Naive thymus-derived CD4-positive, alpha-beta T cell (primary cell): ENCODE measurements around the gene RERE. TPM values are rescaled to one million over a fixed set of nuclear protein-coding genes. Genes with fewer than 3 reads are reported as not detected.
"Not testable (repeated sequence)": the region's sequence is repeated elsewhere in the genome, so short reads cannot be mapped to it uniquely, and the experiment has no call there.

Experiments
- ATAC-seq: fragments of 150-1000 bp; cut with Tn5 transposase; 2 replicates; pipeline ENCODE4 v1.10.0; 2021; ENCODE audit warnings: mild to moderate bottlenecking, moderate library complexity
- CTCF ChIA-PET: fragments of 350-600 bp; sonication (Branson Sonifier 250); formaldehyde crosslinking; loops from one replicate; lab custom pipeline; 2021; ENCODE audit warnings: antibody characterized with exemption; lab: Charles Lee
- POLR2A ChIA-PET: fragments of 350-600 bp; sonication (Branson Sonifier 250); formaldehyde crosslinking; loops from one replicate; lab custom pipeline; 2021; ENCODE audit warnings: antibody characterized with exemption, inconsistent platforms; lab: Charles Lee
- DNase-seq, 9 donors: peaks; one replicate each; pipeline versions ENCODE4 v3.0.0 to v3.0.0-alpha.2; 2020 to 2022; ENCODE audit warnings: mixed read lengths in 1 of 9
- H3K27ac ChIP-seq: one replicate; pipeline ENCODE4 v1.7.0; 2013; ENCODE audit warnings: mild to moderate bottlenecking, low read depth, low read length, moderate library complexity
- H3K27me3 ChIP-seq, 2 donors: one replicate each; pipeline ENCODE4 v1.7.0; 2013; ENCODE audit warnings: low read length in 2 of 2, mild to moderate bottlenecking in 2 of 2, moderate library complexity in 2 of 2; ENCODE audit not compliant: control insufficient read depth in 2 of 2, insufficient read depth in 2 of 2
- H3K36me3 ChIP-seq, 3 experiments: 1 replicate in 2 of 3; 2 replicates in 1 of 3; pipeline ENCODE4 v1.7.0; 2013; ENCODE audit warnings: low read length in 3 of 3, mild to moderate bottlenecking in 3 of 3, moderate library complexity in 1 of 3; ENCODE audit not compliant: insufficient read depth in 3 of 3, control insufficient read depth in 2 of 3
- H3K4me1 ChIP-seq, 2 donors: one replicate each; pipeline ENCODE4 v1.7.0; 2013; ENCODE audit warnings: low read length in 2 of 2, mild to moderate bottlenecking in 2 of 2, moderate library complexity in 1 of 2; ENCODE audit not compliant: control insufficient read depth in 2 of 2, insufficient read depth in 2 of 2
- H3K4me3 ChIP-seq: 2 replicates; pipeline ENCODE4 v1.7.0; 2013; ENCODE audit warnings: mild to moderate bottlenecking, low read length
- H3K9me3 ChIP-seq, 3 experiments: 1 replicate in 2 of 3; 2 replicates in 1 of 3; pipeline ENCODE4 v1.7.0; 2013; ENCODE audit warnings: low read length in 3 of 3; ENCODE audit not compliant: control insufficient read depth in 2 of 3
- H3K27ac Mint-ChIP-seq, 9 donors: one replicate each; pipeline ENCODE4 v1.8.0; 2020 to 2022; ENCODE audit warnings: mixed read lengths in 9 of 9, mild to moderate bottlenecking in 8 of 9, moderate library complexity in 5 of 9, inconsistent platforms in 2 of 9
- H3K27me3 Mint-ChIP-seq, 5 donors: one replicate each; pipeline ENCODE4 v1.8.0; 2021 to 2022; ENCODE audit warnings: mixed read lengths in 5 of 5, mild to moderate bottlenecking in 1 of 5
- H3K36me3 Mint-ChIP-seq, 5 donors: one replicate each; pipeline ENCODE4 v1.8.0; 2020 to 2022; ENCODE audit warnings: mixed read lengths in 5 of 5, mild to moderate bottlenecking in 3 of 5, inconsistent platforms in 1 of 5
- H3K4me1 Mint-ChIP-seq, 7 donors: one replicate each; pipeline ENCODE4 v1.8.0; 2020 to 2022; ENCODE audit warnings: mixed read lengths in 7 of 7, mild to moderate bottlenecking in 3 of 7, inconsistent platforms in 1 of 7
- H3K4me3 Mint-ChIP-seq, 10 donors: one replicate each; pipeline ENCODE4 v1.8.0; 2020 to 2022; ENCODE audit warnings: mild to moderate bottlenecking in 10 of 10, mixed read lengths in 10 of 10, moderate library complexity in 6 of 10, inconsistent platforms in 2 of 10
- H3K9me3 Mint-ChIP-seq, 11 donors: one replicate each; pipeline ENCODE4 v1.8.0; 2020 to 2022; ENCODE audit warnings: mixed read lengths in 11 of 11, mild to moderate bottlenecking in 4 of 11, inconsistent platforms in 1 of 11, moderate library complexity in 1 of 11
- intact Hi-C, 2 donors: fragments of 100-400 bp; cut with micrococcal nuclease; formaldehyde crosslinking; loops; one replicate each; pipeline ENCODE4 v1.15.1; 2023
- polyA plus RNA-seq, 2 donors: library from polyadenylated mRNA; unstranded; fragments of 300-500 nt; fragmentation: Illumina TruSeq; gene quantifications; one replicate each; pipeline ENCODE4 v1.2.3, GENCODE V29; 2021
- total RNA-seq, 6 experiments: library from RNA in 5 of 6; stranded (reverse) in 5 of 6; gene quantifications; 1 replicate in 5 of 6; 2 replicates in 1 of 6; pipeline ENCODE4 v1.2.3 and lab custom pipeline; 2021 to 2026

The RERE gene
- total and polyA plus RNA-seq, 7 experiments from 2014 or later = 7.3 to 114 (median 106) TPM

DNA sequence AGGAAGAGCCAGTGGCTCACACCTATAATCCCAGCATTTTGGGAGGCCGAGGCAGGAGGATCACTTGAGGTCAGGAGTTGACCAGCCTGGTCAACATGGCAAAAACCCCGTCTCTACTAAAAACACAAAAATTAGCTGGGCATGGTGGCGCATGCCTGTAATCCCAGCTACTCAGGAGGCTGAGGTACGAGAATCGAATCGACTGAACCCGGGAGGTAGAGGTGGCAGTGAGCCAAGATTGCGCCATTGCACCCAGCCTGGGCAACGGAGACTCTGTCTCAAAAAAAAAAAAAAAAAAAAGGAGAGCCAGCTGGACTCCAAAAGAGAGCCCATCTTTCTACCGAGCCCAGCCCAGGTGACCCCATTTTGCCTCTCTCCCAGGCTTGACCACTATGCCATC is 13.3 kb upstream of the RERE start:
- H3K9me3 ChIP-seq, intact Hi-C loops: not testable (repeated sequence)

DNA sequence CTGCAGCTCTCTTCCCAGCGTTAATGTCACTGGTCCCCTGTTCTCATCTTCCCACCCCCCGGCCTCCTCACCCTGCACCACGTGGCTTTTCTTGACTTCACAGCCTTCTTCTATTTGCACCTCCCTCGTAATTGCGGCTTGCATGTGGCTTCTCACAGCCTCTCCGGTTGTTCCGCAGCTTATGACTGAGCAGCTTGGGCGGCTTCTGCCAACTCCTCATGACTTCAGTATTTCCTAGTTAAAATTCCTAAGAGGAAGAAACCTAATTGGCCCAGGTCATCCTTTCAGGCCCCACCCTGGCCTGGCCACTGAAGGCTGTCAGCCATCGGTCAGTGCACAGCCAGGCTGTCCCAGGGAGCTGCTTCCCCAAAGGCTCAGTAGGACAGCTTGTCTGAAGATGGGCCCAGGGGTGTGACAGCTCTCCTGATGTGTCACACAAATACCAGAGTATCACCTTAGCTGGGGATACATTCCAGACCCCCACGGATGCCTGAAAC is 8.6 kb upstream of the RERE start:
- intact Hi-C loops = no loop called here
- H3K27ac ChIP-seq = no peak overlapping the region
- no peaks in the 10 kb centered on the region for H3K36me3 ChIP-seq
- H3K9me3 Mint-ChIP-seq = peaks cover 0 to 1% (median 0%) of the 10 kb centered on the region in 11 donors
- POLR2A ChIA-PET = interaction anchor here (0.5 kb wide), 1 partner anchor 9 kb away, joined by 3 read pairs; the partner anchor contains the start of gene RERE
- DNase-seq (no peak), ATAC-seq (peak; percentile 22)
- CTCF ChIA-PET = no interaction called here
- H3K36me3 Mint-ChIP-seq = no peaks in the 10 kb centered on the region
- no peaks in the 10 kb centered on the region for H3K9me3 ChIP-seq
- no peaks in the 10 kb centered on the region for H3K4me1 ChIP-seq
- peaks cover 0 to 21% (median 0%) of the 10 kb centered on the region in 5 donors for H3K27me3 Mint-ChIP-seq
- no peaks in the 10 kb centered on the region for H3K27me3 ChIP-seq
- no peak overlapping the region for H3K27ac Mint-ChIP-seq
- H3K4me1 Mint-ChIP-seq = peaks cover 7 to 15% (median 12%) of the 10 kb centered on the region in 7 donors
- H3K4me3 Mint-ChIP-seq = no peak overlapping the region
- H3K4me3 ChIP-seq = no peak overlapping the region

More for the DNA sequence above, 13.3 kb upstream of the RERE start:
- H3K4me3 Mint-ChIP-seq = peak overlapping the region in 3 of 10 donors; percentile 8 to 89 (median 49)
- H3K27ac ChIP-seq, H3K4me1 ChIP-seq, ATAC-seq, H3K9me3 Mint-ChIP-seq, CTCF ChIA-PET, H3K36me3 Mint-ChIP-seq, H3K36me3 ChIP-seq, H3K4me3 ChIP-seq, DNase-seq, H3K27me3 ChIP-seq, H3K27me3 Mint-ChIP-seq: not testable (repeated sequence)
- POLR2A ChIA-PET = interaction anchor here (1.1 kb wide), 1 partner anchor 18 kb away, joined by 5 read pairs; no protein-coding TSS in a partner anchor
- H3K4me1 Mint-ChIP-seq = peaks cover 7 to 16% (median 12%) of the 10 kb centered on the region in 7 donors
- peak overlapping the region in 2 of 9 donors; percentile 18 to 43 for H3K27ac Mint-ChIP-seq

DNA sequence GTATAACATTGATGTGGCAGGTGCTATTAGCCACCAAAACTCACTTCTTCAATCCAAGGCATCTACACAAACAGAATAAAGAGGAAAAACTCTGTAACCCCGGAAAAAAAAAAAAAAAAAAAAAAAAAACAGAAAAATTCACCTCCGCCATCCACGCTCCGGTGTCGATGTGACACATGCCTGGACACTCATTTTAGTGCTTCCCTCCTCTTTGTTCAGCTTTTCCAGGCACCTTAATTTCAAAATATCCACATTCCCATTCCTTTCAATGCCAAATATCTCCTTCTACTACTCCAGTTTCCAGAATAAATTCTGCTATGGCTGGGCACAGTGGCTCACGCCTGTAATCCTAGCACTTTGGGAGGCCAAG is 5.8 kb upstream of the RERE start:
- Mint-ChIP-seq H3K36me3 (no peaks in the 10 kb centered on the region), H3K27ac (no peak overlapping the region), H3K27me3 (peaks cover 0 to 31% (median 0%) of the 10 kb centered on the region in 5 donors), H3K4me1 (peaks cover 3 to 5% (median 4%) of the 10 kb centered on the region in 7 donors), H3K9me3 (no peaks in the 10 kb centered on the region), H3K4me3 (no peak overlapping the region)
- no peaks in the 10 kb centered on the region for H3K27me3 ChIP-seq
- H3K4me1 ChIP-seq = peaks cover 0 to 4% of the 10 kb centered on the region in 2 donors
- POLR2A ChIA-PET = no interaction called here
- no peak overlapping the region for H3K4me3 ChIP-seq
- ATAC-seq = no peak
- no peak overlapping the region for H3K27ac ChIP-seq
- DNase-seq = no peak
- H3K9me3 ChIP-seq = no peaks in the 10 kb centered on the region
- CTCF ChIA-PET = no interaction called here
- H3K36me3 ChIP-seq = no peaks in the 10 kb centered on the region
- intact Hi-C loops = no loop called here

DNA sequence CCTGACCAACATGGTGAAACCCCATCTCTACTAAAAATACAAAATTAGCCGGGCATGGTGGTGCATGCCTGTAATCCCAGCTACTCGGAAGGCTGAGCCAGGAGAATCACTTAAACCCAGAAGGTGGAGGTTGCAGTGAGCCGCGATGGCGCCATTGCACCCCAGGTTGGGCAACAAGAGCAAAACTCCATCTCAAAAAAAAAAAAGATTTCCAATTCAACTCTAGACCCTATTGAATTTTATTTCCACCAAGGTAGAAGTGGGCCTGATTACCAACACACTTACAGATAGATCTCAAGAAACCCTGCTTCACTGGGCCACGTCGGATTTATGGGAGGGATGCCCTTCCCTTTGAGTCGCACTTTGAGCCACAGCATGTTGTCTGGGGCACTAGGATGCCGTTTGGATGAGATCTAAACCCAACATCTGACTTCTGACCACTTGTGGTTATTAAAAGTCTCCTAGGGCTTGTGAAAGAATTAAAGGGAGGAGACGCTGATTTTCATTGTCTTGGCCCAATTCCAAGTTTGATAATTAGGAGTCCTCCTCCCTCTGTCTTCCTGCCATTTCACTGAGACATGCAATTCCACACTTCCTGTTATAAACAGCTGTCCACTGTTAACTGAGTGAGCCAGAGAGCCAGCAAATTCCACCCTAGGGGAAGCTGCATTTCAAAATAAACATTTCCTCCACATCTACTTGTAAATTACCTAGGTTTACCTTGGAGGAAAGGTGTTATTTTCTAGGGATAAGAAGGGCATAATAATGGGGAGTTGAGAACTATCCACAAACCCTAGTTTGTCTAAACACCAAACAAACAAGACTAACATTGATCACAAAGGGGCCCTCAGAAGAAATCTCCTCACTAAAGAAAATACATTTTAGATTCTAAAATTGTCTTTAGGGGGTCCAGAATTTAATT is 5.2 kb upstream of the RERE start:
- H3K27me3 Mint-ChIP-seq = peaks cover 0 to 32% (median 0%) of the 10 kb centered on the region in 5 donors
- ATAC-seq = no peak
- Histone ChIP-seq H3K27me3 (no peaks in the 10 kb centered on the region), H3K36me3 (no peaks in the 10 kb centered on the region), H3K4me3 (no peak overlapping the region), H3K4me1 (peaks cover 0 to 5% of the 10 kb centered on the region in 2 donors), H3K9me3 (no peaks in the 10 kb centered on the region), H3K27ac (no peak overlapping the region)
- DNase-seq = no peak
- POLR2A ChIA-PET = interaction anchor here (0.7 kb wide), 1 partner anchor 164 kb away, joined by 3 read pairs; no protein-coding TSS in a partner anchor
- intact Hi-C loops = no loop called here
- no peaks in the 10 kb centered on the region for H3K36me3 Mint-ChIP-seq
- H3K27ac Mint-ChIP-seq = no peak overlapping the region
- H3K9me3 Mint-ChIP-seq = no peaks in the 10 kb centered on the region
- peaks cover 6 to 8% (median 8%) of the 10 kb centered on the region in 7 donors for H3K4me1 Mint-ChIP-seq
- CTCF ChIA-PET = interaction anchor here (0.7 kb wide), 1 partner anchor 242 kb away, joined by 3 read pairs; no protein-coding TSS in a partner anchor
- H3K4me3 Mint-ChIP-seq = no peak overlapping the region

DNA sequence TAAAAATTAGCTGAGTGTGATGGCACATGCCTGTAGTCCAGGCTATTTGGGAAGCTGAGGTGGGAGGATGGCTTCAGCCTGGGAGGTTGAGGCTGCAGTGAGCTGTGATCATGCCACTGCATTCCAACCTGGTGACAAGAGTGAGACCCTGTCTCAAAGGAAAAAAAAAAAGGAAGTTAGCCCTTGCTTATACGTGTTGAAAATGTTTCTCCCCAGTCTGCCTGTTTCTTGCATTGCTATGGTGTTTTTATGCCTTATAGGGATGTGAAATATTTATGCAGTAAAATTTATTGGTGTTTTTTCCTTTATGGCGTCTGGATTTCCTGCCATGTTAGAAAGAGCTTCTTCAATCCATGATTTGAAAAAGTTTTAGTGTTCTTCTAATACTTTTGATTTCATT is 3.6 kb upstream of the RERE start:
- ChIA-PET POLR2A (interaction anchor here (0.6 to 0.7 kb wide), 2 partner anchors 101 to 429 kb away, joined by 3 read pairs; no protein-coding TSS in a partner anchor), CTCF (interaction anchor here (0.7 to 0.9 kb wide), 2 partner anchors 28 to 233 kb away, joined by 3 to 6 read pairs; no protein-coding TSS in a partner anchor)
- H3K36me3 ChIP-seq = peaks cover 0 to 4% (median 0%) of the 10 kb centered on the region in 3 experiments
- intact Hi-C loops = no loop called here
- DNase-seq (no peak), ATAC-seq (no peak)
- peaks cover 10 to 16% (median 15%) of the 10 kb centered on the region in 7 donors for H3K4me1 Mint-ChIP-seq
- no peak overlapping the region for H3K4me3 Mint-ChIP-seq
- no peaks in the 10 kb centered on the region for H3K36me3 Mint-ChIP-seq
- H3K27ac Mint-ChIP-seq = no peak overlapping the region
- no peak overlapping the region for H3K4me3 ChIP-seq
- H3K9me3 ChIP-seq = no peaks in the 10 kb centered on the region
- peaks cover 0 to 3% (median 0%) of the 10 kb centered on the region in 11 donors for H3K9me3 Mint-ChIP-seq
- no peaks in the 10 kb centered on the region for H3K27me3 ChIP-seq
- H3K4me1 ChIP-seq = peaks cover 2 to 5% of the 10 kb centered on the region in 2 donors
- peaks cover 0 to 32% (median 0%) of the 10 kb centered on the region in 5 donors for H3K27me3 Mint-ChIP-seq
- no peak overlapping the region for H3K27ac ChIP-seq

DNA sequence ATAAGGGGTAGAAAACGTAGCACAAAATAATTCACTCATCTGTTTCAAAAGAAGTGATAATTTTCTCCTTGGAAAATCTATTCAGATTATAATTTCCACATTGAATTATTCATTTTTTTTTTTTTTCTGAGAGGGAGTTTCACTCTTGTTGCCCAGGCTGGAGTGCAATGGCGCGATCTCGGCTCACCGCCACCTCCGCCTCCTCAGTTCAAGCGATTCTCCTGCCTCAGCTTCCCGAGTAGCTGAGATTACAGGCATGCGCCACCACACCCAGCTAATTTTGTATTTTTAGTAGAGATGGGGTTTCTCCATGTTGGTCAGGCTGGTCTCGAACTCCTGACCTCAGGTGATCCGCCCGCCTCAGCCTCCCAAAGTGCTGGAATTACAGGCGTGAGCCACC is 1.3 kb upstream of the RERE start:
- H3K27me3 ChIP-seq, DNase-seq, H3K36me3 ChIP-seq, H3K36me3 Mint-ChIP-seq, H3K4me3 ChIP-seq, CTCF ChIA-PET, H3K27ac ChIP-seq, H3K9me3 Mint-ChIP-seq, POLR2A ChIA-PET, H3K9me3 ChIP-seq, ATAC-seq: not testable (repeated sequence)
- Mint-ChIP-seq H3K4me1 (peaks cover 26 to 39% (median 38%) of the 10 kb centered on the region in 7 donors), H3K4me3 (peak overlapping the region in 9 of 10 donors; percentile 27 to 96 (median 86)), H3K27ac (peak overlapping the region in 4 of 9 donors; percentile 51 to 93 (median 89)), H3K27me3 (peaks cover 0 to 30% (median 0%) of the 10 kb centered on the region in 5 donors)
- intact Hi-C loops = loop anchor here in 1 of 2 donors (5.0 to 10.0 kb wide), 2 partner anchors 116 to 1044 kb away; partner anchors contain the start of gene VAMP3
- H3K4me1 ChIP-seq = peaks cover 10 to 15% of the 10 kb centered on the region in 2 donors
